NCI-H187 treated with DMSO at 0.1 percent for 48 hours (cell line): ENCODE results near the gene PGGT1B.

Experiments
- DNase-seq: peaks from one replicate; lab custom pipeline; 2025; lab: John Stamatoyannopoulos, UW

Gene PGGT1B

DNA sequence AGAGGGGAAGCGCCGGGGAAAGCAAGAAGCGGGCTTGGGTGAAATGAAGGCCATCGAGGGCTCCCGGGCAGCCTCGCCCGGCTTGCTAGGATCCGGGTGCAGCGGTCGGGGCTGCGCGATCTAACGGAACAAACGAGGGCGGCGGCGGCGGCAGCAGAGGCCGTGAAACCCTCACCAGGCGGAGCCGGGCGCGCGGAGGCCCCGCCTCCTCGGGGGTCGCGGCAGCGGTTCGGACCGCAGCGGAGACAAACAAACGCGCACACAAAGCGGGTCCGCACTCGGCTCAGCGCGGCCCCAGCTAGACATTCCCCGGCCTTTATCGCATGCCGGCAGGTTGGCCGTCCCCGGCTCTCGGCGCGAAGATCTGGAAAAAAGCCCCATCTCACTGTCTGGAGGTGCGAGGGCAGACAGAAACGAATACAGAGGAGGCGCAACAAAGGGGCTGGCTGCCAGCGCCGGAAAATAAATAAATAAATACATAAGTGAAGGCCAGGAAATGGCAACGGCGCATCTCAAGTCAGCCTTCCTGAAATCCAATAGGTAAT, 82.4 kb downstream of the PGGT1B start:
- DNase-seq, result no peak

DNA sequence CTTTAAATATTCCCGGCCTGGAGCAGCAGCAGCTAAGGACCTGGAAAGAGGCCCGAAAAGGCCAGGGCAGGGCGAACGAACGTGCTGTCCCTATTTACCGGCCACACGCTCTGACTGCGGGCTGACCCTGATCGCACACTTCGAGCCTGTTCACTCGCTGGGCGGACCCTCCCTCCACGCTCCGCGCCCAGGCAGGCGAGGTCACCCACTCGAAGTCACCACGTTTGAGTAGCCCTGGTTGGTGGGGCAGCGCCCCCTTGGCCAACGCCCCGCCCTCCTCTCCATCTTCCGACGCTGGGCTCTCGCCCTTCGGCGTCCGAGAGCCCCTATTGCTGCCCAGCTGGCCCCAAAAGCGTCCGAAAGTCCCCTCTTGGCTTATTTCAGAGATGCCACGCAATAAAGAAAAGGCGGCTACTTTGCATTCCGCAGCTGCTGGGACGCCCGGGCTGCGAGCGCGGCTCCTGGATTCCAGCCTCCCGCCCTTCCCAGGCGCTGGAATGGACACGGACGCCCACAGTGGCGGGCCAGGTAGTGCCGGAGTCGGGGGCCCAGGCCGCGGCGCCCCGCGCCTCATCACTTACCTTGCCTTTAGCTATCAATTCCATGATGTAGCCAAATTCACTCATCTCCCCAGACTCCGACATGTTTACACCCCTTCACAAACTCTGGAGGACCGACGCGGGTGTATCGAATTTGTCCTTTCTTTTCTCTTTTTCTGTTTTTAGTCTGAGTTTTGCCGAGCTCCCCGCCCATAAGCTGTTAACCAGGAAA, 83.1 kb downstream of the PGGT1B start:
- no peak for DNase-seq

DNA sequence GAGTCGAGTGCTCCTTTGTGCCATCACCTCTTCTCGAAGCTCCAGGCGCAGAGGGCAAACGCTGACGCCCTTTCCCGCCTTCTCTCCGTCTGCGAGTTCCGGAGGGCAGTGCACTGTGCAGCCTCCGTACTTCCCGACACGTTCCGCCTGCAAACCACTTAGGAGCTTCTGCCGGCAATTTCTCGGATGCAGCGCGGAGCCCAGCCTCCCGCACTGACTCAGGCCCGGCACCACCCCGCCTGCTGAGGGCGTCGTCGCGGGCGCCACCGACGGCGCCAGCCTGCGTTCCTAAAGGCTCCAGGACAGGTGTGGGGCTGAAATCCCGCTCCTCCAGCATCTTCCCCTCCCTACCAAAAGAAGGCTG, 83.7 kb downstream of the PGGT1B start:
- no peak for DNase-seq

DNA sequence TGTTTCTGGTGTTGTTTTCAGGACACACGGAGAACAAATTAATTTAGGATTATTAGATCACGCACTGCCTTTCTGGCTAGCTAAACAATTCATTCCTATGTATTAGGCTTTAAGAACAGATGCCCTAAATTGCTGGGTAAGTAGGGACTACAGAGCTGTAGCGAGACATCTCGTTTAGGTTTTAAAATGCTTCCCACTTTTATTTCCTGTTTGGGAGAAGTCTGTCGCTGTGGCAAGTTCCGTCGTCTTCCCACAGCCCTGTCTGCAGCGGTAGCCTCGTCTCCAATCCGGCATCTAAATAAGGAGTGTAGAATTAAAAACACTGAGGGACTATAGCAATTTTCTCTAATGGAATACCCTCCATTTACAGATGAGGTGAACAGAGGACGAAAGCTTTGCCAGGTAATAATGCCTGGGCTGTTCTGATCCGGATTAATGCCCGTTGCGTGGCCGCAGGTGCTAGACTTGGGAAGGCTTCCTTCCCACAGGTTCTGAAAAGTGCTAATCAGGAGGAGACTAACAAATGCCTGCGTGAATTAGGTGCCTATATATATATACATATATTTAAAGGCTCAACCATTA, 91.7 kb downstream of the PGGT1B start:
- no peak for DNase-seq

DNA sequence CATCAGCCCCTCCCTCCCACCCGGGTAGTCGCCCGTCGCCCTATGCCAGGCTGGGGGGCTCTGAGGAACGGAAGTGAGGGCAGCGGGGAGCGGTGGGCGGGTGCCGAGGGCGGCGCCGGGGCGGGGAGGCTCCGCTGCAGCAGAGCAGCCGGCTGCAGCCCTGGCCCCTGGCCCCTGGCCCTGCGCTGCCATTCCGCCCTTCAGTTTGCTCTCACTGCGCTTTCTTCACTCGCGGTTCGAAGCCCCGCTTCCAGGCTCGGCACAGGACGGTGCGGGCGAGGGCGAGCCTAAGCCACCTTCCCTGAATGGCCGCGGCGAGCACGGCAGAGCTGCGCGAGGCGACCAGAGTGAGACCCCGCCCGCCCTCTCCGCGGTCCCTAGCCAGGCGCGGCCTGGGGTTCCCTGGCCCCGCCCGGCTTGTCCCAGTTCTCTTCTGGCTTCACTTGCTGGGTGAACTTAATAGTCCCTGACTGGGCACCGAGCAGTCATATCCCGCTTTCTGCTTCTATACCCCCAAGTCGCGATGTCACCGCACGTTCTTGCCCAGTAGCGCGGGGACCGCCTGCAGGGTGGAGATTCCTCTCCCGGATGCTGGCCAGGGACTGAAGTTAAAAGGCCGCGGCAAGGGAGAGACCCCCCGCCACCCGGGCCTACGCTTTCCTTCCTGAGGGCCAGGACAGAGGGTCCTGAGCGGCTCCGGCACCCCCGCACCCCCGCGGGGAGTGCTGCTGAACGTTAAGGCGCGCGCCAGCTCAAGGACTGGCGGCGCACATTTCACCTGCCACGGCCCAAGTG, 92.3 kb downstream of the PGGT1B start:
- DNase-seq, result no peak

DNA sequence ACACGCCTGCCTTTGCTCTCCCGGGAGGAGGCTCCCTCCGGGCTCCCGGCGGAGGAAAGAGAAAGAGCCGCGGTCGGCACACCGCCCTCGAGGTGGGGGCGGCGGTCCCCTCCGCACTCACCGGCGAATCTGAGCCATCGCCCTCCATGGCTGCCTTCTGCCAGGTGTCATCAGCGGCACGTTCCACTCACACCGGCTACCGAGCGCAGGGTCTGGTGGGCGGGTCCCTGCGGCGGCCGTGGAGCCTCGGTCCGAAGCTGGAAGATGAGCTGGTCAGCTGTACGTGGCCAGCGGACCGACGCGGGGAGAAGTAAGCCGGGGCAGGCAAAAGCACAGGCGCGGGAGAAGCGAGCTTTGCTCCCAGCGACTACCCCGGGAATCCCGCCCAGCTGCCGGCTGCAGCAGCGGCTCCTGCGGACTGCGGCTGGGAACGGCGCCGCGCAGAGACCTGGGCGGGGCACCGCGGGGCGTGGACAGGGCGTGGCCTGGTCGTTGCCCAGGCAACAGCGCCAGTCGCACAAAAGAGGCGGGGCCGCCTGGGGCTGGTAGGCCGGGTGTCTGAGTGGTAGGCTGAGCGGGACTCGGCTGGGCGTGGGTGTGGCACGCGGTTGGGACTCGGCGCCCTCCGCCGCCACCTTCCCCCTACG, 93.1 kb downstream of the PGGT1B start, which contains the start of gene TRIM36:
Gene TRIM36, minus strand, starts transcription at position 422 of the 647 bp plus-strand sequence. Its CDS starts 274 bp downstream, at position 148.
- peak; percentile 63 for DNase-seq

DNA sequence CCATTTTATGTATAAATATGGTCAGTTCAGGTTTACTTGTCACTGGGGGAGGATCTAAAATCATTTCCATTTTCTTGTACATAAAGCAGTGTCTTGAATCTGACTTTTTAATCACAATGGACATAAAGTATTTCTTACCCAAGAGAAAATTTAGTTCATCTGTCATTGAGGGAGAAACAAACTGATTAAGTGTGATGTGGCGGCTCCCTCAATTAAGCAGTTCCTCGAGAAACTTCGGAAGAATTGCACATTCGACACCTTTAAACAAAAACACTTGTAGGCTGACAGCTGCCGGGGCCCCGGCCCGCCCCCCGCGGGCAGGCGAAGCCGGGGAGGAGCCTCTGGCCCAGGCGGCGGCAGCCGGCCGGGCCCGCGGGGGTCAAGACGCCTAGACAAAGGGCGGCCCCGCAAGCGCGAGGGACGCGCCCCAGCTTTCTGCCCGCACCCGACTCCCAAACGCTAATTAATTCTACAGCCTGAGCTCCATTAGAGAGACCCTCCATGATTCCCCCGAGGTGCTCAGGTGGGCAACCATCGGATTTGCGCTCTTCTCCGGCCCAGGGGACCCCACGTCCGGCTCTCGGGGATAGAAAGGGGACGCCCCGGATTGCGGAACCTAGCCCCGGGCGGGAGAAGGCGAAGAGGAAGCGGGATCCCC, 93.7 kb downstream of the PGGT1B start:
- DNase-seq, result no peak

DNA sequence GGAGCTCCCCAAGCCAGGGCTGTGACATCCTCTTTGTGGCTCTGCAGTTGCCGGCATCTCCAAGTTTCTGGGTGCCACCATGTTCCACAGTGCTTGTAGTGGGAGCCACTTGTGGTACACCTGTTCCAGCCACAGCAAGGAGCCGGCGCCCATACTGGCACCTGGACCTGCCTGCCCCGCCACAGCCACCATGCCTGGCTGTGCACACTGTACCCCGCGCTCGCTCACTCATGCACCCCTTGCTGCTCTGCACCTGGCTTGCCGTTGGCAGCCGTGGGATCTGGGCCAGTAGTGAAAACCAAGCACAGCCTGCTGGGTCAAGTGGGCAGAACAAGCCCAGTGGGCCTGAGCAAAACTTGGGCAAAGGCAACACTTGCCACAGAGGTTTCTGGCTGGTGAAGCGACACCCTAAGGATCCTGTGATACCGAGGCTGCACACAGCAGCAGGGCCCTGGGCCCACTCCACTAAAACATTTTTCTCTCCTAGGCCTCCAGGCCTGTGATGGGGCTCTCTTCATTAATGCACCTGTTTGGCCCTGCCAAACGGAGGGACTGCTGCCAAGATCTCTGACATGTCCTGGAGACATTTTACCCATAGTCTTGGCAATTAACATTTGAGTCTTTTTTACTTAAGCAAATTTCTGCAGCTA, 95.8 kb downstream of the PGGT1B start:
- DNase-seq, result no peak

DNA sequence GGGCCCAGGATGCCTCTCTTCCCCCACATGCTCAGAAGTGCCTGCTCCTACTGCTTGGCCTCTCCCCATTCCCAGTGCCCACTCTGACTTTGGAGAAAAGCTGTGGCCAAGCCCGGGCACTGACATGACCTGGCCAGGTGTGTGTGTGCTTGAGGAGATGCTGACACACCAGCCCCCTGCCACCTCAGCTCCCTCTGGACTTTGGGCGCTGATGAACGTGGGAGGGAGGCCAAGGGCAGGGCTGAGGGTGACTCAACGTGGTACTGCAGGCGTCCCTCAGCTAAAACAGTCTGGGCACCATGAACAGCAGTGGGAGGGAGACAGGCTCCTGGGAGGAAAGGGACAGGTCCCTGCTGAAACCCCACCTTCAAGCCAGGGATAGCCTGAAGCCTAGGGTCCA, 96.9 kb downstream of the PGGT1B start:
- DNase-seq, result no peak

DNA sequence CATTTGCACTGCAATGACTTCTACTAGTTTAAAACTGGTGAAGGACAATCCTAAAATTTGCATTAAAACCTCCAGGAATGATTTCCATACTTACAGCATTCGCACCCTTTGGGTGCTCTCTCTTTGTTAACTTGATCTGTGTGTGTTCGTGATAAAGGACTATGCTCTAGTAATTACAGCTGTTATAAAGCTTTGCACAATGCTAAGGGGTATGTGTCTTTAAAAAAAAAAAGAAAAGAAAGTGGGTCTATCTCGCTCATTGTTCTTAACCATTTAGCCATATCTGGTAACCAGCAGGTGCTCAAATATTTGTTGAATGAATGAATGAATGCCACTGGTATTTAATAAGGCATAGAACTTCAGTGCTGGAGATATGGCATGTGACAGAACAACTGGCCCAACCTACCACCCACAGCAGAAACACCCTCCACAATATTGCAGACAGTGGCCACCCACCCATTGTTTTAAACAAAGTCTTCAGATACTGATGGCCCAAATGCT, 101.7 kb downstream of the PGGT1B start:
- no peak for DNase-seq
